GM18498 (cell line): Measurements from ENCODE around the gene GPR82.
"Not testable (repeated sequence)": the region's sequence is repeated elsewhere in the genome, so short reads cannot be mapped to it uniquely, and the experiment has no call there.

ENCODE experiments used
- ATAC-seq: cut with Tn5 transposase; IDR thresholded peaks from one replicate; pipeline ENCODE4 v1.9.1; 2021; ENCODE audit warnings: mild to moderate bottlenecking, moderate library complexity; ENCODE audit not compliant: unreplicated experiment

GPR82 gene, protein sequence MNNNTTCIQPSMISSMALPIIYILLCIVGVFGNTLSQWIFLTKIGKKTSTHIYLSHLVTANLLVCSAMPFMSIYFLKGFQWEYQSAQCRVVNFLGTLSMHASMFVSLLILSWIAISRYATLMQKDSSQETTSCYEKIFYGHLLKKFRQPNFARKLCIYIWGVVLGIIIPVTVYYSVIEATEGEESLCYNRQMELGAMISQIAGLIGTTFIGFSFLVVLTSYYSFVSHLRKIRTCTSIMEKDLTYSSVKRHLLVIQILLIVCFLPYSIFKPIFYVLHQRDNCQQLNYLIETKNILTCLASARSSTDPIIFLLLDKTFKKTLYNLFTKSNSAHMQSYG

DNA sequence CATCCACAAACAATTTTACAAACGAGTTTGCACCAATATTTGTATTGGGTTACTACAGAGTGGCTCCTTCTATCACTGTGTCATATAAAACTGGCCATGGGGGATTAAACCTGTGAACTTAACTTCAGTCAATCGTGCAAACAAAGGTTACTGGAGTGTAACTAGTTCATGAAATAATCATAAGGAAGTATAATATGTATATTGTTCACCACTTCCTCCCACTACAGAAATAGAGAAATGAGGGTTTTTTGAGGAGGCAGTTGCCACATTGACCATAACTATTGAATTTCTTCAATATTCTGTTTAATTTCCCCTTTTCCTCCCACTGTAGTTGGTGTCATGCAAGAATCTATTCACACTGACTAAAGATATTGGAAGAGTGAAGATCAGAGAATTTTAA lies at the start of gene GPR82:
GPR82 (plus strand) TSS at position 356 of the 400 bp plus-strand sequence. CDS start 2,846 bp downstream, outside the sequence.
- ATAC-seq: no peak

DNA sequence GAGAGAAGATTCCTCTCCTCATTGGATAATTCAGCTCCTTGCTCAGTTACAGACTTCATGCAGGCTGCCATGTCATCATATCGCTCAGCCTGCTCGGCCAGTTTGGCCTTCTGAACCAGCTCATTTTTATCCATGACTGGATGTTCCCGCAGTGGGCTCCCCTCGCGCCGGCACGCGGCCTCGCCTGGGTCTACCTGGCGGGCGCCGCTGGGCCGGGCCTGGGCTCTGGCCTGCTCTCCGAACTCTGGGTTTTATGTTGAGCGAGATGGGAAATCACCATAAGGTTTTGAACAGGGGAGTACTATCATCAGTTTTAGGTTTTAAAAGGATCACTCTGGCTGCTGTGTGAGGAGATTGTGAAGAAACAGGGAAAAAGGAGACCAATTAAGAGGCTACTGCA lies 47.6 kb upstream of the GPR82 start:
- ATAC-seq: not testable (repeated sequence)

- ATAC-seq: no peak
These were observed 46.6 kb upstream of the GPR82 start for GRCh38 chrX:41677183-41678060.

DNA sequence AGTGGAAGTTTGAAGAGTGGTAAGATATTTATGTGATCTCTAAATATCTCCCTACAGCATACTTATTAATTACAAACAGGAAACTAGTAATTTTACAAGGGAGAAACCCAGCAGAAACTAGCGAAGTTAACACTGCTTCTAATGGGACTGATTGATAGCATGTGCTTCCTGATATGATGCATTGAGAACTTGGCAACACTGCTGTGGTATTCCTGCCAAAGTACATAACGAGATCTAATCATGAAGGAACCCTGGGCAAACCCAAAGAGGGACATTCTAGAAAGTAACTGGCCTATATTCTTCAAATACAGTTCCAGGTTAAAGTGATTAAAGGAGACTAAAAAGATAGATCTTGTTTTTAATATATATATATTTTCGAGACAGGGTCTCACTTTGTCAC lies 39.8 kb upstream of the GPR82 start:
- no peak for ATAC-seq

DNA sequence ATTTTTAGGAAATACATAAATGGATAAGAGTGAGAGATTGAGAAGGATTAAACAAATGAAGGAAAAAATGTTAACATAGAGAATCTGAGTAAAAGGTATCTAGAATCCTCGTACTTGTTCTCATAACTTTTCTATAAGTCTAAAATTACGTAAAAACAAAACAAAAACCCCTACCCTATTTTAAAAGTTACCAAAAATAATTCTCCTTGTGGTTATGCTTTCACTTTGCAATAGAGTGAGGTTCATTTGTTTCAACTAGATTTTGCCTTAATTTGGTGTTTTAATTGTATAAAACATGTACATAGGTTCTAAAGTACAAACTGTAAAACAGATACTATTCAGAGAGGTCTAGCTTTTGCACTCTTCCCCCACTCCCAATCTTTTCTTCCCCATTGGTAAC lies 39.0 kb upstream of the GPR82 start:
- ATAC-seq: no peak

GRCh38 chrX:41686788-41687187 lies 37.2 kb upstream of the GPR82 start:
- ATAC-seq: no peak

DNA sequence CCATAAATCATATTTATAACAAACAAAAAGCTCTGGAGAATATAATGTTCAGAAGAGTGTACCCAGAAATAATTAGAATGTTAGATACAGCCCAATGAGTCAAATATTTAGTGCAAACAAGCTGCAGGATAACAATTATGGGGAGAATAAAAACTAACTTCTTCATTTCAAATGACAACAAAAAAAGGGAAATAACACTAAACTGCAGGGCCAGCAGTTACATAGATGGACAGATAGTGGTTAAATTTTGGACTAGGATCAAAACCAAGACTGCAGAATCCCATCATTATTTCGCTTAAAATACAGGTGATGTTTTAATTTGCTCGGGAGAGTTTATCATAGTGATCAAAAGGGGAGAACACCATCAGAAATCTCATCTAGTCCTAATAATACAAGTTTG lies 35.8 kb upstream of the GPR82 start:
- no peak for ATAC-seq

DNA sequence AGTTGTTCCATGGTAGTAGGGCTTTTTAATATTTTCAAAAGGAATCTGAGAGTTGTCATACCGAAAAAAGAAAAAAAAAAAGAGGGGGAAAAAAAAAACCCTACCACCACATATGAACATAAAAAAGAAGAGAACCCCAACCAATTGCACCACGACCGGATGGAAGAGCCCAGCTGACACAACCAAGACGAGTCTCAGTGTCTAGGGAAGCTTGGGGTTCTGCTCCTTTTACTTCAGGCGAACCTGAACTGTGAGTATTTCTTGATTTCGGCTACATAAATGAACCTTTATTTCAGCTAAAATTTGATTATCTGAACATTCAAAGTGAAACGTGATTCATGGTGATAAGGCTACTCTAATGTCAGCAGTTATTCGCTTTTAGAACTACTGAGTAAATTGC lies 35.1 kb upstream of the GPR82 start, which contains the start of gene GPR34:
GPR34 (plus strand) TSS at position 139 of the 400 bp plus-strand sequence. CDS start 6,661 bp downstream, outside the sequence.
- no peak for ATAC-seq

DNA sequence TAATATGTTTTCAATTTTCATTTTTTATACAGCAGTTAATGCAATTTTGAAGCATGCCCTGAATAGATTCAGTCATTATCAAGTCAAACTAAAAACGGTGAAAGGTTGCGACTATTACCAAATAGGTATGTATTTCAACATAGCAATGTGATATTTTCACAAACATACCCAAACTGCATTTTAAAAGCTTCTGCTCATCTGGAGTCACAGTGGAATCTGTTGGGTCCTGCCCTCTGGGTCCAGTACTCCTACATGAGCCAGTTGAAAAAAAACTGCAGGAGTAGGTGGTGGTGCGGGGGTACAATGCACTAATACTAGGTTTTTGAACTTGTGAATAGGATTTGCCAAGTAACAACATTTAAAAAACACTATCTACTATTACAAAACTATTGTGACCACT lies 34.3 kb upstream of the GPR82 start:
- ATAC-seq: no peak

- ATAC-seq: no peak
These were observed 31.7 kb upstream of the GPR82 start for GRCh38 chrX:41692162-41692749.

- ATAC-seq: no peak
These were observed 31.0 kb upstream of the GPR82 start for GRCh38 chrX:41693024-41693423.

- ATAC-seq: no peak
These were observed 28.6 kb upstream of the GPR82 start for GRCh38 chrX:41695426-41695825.

GRCh38 chrX:41703574-41704029 lies 20.4 kb upstream of the GPR82 start:
- ATAC-seq: no peak

DNA sequence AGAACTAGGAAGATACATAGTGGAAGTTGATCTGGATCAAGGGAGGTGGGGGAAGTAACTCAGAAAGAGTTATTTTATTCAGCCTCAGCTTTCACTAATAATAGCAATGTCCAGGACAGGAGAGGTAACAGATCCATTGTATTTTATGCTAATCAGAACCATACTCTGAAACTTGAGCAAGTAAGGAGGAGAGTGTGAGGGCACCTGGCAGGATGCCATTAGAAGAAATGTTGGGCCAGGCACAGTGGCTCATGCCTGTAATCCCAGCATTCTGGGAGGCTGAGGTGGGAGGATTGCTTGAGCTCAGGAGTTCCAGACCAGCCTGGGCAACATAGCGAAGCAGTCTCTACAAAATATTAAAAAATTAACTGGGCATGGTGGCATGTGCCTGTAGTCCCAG lies 18.9 kb upstream of the GPR82 start:
- no peak for ATAC-seq

DNA sequence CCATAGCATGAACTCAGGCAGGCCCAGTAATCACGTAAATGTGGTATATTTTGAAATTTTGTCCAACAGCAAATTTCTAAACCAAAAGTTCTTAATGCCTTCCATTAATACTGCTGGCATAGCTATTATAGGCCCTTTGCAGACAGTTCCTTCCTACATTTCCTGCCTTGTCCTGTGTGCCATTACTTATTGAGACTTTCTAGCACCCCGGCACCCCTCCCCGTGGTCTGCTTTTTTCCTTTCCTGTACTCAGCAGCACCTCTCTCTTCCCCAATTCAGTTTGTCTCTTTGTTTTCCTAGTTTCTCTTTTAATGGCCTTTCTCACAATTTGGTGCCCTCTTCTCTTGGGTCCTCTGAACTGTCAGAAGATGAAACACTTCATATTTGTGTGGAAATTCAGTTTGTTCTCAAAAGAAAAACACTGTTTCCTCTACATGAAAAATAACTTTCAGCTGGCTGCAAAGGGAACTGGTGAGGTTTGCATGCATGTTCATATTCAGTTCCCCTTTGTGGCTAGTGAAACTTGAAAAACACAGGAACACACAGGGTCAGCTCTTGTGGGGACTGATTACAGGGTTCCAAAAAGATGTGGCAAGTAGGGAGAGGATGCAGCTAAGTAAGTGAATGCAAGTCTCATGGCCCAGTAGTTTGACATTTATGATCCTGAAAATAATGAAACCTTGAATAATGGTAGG lies 18.2 kb upstream of the GPR82 start:
- ATAC-seq: peak; percentile 88

DNA sequence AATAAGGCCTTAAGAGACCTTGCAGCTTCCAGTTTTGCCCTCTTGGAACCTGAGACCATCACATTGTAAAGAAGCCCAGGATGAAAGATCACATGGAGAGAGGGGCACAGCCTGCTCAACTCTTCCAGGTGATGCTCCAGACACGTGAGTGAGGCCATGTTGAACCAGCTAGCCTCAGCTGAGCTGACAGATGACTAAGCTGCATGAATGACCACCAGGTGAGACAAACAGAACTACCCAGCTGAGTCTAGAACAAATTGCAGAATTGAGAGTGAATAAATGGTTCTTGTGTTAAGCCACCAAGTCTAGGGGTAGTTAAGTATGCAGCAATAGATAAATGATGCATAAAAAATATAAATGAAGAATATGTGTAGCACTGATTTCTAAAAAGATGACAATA lies 16.8 kb upstream of the GPR82 start:
- no peak for ATAC-seq

DNA sequence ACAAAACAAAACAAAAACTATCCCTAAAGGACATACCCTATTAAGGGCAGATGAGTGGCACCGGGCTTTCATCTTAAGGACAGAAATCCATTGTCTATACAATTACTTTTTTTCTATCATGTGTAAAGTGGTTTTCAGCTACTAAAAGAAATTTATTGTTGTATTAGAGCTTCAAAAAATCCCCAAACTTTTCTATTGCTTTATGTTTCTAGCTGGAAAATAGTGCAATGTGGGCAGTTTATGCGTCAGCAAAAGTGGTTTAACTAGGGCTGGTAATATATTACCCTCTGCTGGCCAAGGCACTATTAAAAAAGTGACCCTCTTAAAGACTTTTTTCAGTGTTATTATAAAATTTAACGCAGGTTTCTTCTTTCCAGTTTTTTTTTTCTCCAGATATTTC lies 15.5 kb upstream of the GPR82 start:
- no peak for ATAC-seq

DNA sequence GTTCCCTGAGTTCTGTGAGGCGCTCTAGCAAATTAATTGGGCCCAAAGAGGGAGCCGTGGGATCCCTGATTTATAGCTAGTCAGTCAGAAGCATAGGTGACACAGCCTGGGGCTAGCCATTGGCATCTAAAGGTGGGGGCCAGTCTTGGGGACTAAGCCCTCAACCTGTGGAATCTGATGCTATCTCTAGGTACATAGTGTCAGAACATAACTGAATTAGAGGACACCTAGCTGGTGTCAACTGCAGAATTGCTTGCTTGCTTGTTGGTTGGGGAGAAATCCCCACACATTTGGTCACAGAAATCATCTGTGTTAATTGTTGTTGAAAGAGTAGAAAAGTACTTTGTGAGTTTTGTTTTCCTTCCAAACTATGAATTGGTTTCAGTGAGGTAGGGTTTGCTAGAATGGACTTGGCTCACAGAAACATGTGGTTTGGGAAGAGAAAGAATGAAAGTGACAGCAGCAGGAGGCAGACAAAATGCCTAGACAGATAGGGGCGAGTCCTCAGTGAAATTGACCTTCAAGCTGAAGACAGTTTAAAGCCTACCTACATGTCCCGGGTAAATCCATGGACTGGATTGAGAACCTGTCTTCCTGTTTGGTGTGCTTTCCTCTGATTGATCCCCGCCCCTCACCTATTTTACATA lies 12.8 kb upstream of the GPR82 start:
- no peak for ATAC-seq

GRCh38 chrX:41716222-41716621 lies 7.8 kb upstream of the GPR82 start:
- ATAC-seq: no peak

GRCh38 chrX:41716767-41717473 lies 7.1 kb upstream of the GPR82 start:
- ATAC-seq: no peak
